ENCODE results near the gene EIF4G1.

GRCh38 chr3:184373422-184373821, 59.0 kb downstream of the EIF4G1 start:
- no peak for TF ChIP-seq ZFX (IDR thresholded peaks at IDR 0.05)
- no peak for TF ChIP-seq ELF1 (IDR thresholded peaks at IDR 0.05; ENCODE audit: borderline replicate concordance, low read depth)
- TF ChIP-seq EZH2phosphoT487 (IDR thresholded peaks at IDR 0.05; ENCODE audit: borderline replicate concordance): no peak
- no peak for TF ChIP-seq POLR2A (IDR thresholded peaks at IDR 0.05; ENCODE audit: borderline replicate concordance, extremely low read depth, insufficient read depth, insufficient read length)
- TF ChIP-seq, protein P1, sequence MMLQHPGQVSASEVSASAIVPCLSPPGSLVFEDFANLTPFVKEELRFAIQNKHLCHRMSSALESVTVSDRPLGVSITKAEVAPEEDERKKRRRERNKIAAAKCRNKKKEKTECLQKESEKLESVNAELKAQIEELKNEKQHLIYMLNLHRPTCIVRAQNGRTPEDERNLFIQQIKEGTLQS (IDR thresholded peaks at IDR 0.05): no peak
- TF ChIP-seq, protein P2, sequence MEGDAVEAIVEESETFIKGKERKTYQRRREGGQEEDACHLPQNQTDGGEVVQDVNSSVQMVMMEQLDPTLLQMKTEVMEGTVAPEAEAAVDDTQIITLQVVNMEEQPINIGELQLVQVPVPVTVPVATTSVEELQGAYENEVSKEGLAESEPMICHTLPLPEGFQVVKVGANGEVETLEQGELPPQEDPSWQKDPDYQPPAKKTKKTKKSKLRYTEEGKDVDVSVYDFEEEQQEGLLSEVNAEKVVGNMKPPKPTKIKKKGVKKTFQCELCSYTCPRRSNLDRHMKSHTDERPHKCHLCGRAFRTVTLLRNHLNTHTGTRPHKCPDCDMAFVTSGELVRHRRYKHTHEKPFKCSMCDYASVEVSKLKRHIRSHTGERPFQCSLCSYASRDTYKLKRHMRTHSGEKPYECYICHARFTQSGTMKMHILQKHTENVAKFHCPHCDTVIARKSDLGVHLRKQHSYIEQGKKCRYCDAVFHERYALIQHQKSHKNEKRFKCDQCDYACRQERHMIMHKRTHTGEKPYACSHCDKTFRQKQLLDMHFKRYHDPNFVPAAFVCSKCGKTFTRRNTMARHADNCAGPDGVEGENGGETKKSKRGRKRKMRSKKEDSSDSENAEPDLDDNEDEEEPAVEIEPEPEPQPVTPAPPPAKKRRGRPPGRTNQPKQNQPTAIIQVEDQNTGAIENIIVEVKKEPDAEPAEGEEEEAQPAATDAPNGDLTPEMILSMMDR (IDR thresholded peaks at IDR 0.05 in 2 of 3, conservative IDR thresholded peaks at IDR 0.05 in 1 of 3; ENCODE audit: borderline replicate concordance in 1 of 3, insufficient read depth in 1 of 3, low read depth in 2 of 3, low read length in 2 of 3): no peak
- no peak for TF ChIP-seq EZH2 (IDR thresholded peaks at IDR 0.05)
- no peak for TF ChIP-seq POLR2AphosphoS5 (IDR thresholded peaks at IDR 0.05; ENCODE audit: low read depth, low read length)
- no peak for TF ChIP-seq RAD21 (IDR thresholded peaks at IDR 0.05; ENCODE audit: low read depth)
- TF ChIP-seq ZNF274 (IDR thresholded peaks at IDR 0.05; ENCODE audit: low read depth, low read length): no peak
- TF ChIP-seq REST (IDR thresholded peaks at IDR 0.05; ENCODE audit: low read depth): no peak
- no peak for TF ChIP-seq FOSL1 (IDR thresholded peaks at IDR 0.05; ENCODE audit: low read depth)
- no peak for TF ChIP-seq SRF (IDR thresholded peaks at IDR 0.05; ENCODE audit: low read depth)
- TF ChIP-seq SIN3A (IDR thresholded peaks at IDR 0.05; ENCODE audit: low read depth): no peak

All from HCT116 (cell line).